GM12875 (cell line): ENCODE data around the gene CD59.
"Not testable (repeated sequence)": the region's sequence is repeated elsewhere in the genome, so short reads cannot be mapped to it uniquely, and the experiment has no call there.

ENCODE experiments used
- H3K4me3 ChIP-seq: one replicate; pipeline ENCODE4 v1.5.1; 2011; ENCODE audit warnings: low read depth, low read length, control low read depth
- TF ChIP-seq, protein P1 (sequence below): IDR thresholded peaks from 2 replicates; pipeline ENCODE4 v1.5.1; 2011; ENCODE audit warnings: low read depth, mild to moderate bottlenecking, control low read depth, inconsistent platforms, low read length, moderate library complexity, borderline replicate concordance; ENCODE audit not compliant: insufficient read depth

CD59 gene

GRCh38 chr11:33713151-33713855, 22.9 kb downstream of the CD59 start:
- TF ChIP-seq, protein P1, sequence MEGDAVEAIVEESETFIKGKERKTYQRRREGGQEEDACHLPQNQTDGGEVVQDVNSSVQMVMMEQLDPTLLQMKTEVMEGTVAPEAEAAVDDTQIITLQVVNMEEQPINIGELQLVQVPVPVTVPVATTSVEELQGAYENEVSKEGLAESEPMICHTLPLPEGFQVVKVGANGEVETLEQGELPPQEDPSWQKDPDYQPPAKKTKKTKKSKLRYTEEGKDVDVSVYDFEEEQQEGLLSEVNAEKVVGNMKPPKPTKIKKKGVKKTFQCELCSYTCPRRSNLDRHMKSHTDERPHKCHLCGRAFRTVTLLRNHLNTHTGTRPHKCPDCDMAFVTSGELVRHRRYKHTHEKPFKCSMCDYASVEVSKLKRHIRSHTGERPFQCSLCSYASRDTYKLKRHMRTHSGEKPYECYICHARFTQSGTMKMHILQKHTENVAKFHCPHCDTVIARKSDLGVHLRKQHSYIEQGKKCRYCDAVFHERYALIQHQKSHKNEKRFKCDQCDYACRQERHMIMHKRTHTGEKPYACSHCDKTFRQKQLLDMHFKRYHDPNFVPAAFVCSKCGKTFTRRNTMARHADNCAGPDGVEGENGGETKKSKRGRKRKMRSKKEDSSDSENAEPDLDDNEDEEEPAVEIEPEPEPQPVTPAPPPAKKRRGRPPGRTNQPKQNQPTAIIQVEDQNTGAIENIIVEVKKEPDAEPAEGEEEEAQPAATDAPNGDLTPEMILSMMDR = no peak
- H3K4me3 ChIP-seq = no peak overlapping the region

DNA sequence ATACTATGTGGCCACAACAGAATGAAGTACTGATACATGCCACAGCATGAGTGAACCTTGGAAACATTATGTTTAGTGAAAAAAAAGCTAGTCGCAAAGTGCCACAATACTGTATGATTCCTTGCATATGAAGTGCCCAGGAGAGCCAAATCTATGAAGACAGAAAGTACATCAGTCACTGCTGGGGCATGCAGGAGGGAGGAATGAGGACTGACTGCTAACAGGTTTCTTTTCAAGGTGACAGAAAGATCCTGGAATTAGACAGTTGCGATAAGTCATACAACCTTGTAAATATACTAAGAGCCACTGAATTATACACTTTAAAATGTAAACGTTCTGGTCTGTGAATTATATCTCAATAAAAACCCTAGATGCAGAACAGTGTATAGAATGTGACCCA, 23.8 kb downstream of the CD59 start:
- TF ChIP-seq, protein P1 = no peak
- no peak overlapping the region for H3K4me3 ChIP-seq

DNA sequence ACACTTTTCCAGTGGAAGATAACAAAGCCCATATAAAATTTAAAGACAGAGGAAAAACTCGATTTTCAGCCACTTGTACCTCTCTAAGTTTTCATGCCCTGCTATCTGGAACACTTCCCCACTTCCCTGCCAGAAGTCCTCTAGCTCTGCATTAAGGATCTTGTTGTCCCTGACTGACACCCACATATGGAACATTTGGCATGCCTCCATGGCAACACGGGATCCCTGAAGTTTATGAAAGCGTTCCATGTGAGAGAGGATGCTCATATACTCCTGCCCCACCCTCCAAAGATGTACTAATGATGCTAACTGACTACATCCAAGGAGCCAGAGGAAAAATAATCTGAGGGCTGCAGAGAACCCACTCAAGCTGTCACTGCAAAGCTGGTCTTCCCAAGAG, 26.8 kb downstream of the CD59 start:
- TF ChIP-seq, protein P1 = no peak
- H3K4me3 ChIP-seq = no peak overlapping the region

DNA sequence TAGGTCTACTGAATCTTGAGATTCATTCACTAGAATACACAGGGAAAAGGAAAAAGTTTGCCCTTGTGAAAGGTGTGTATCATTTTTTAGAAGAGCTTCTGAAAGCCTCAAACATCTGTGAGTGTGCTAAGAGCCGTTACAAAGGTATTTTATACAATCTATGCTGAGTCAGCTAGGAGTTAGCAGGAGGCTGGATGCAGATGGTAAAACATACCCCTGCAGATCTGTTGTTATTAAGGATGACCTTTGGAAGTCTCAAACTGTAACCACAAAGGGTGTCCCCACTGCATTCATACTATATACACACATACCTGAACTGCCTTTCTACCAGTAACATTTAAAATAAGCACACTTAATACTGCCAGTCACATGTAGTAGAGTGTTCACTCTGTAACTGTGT, 27.2 kb downstream of the CD59 start:
- TF ChIP-seq, protein P1 = no peak
- no peak overlapping the region for H3K4me3 ChIP-seq

- not testable (repeated sequence) for H3K4me3 ChIP-seq
Measured at GRCh38 chr11:33707831-33708230, 28.4 kb downstream of the CD59 start.

DNA sequence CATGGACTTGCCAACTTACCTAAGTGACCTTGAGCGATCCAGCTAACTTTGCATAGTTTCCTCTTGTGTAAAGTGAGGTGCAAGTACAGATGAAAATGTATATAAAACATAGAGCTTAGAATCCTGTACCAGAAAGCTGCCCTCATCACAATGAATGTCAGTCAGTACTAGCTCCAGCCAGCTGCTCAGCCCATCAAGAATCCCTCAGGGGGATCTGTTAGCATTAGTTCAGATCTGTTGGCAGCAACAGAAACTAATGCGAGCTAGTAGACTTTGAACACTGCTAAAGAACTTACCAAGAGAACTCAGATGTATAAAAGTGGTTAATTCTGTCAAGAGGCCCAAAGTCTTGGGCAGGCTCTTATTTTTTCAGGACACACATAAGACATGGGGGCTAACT, 29.3 kb downstream of the CD59 start:
- TF ChIP-seq, protein P1 = no peak
- H3K4me3 ChIP-seq = no peak overlapping the region

DNA sequence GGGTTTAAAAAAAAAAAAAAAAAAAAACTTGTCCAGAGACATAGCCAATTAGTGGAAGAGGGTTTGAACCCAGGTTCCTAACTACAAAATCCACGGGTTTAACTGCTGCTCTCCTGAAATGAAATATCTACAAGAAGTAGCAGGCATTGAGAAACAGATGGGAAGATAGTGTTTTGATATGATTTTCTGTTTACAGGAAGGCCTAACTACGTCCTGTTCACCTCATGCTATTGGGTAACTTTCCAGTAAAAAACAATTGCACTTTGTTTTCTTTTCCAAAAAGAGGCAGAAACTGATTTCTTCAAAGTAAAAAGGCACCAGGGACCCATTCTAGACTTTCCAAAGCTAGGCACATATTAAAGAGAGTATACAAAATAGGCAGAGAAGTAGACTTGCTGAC, 29.7 kb downstream of the CD59 start:
- no peak overlapping the region for H3K4me3 ChIP-seq
- TF ChIP-seq, protein P1 = no peak
